ENCODE measurements around the gene DNER.
"Not testable (repeated sequence)": the region's sequence is repeated elsewhere in the genome, so short reads cannot be mapped to it uniquely, and the experiment has no call there.

Gene DNER

DNA sequence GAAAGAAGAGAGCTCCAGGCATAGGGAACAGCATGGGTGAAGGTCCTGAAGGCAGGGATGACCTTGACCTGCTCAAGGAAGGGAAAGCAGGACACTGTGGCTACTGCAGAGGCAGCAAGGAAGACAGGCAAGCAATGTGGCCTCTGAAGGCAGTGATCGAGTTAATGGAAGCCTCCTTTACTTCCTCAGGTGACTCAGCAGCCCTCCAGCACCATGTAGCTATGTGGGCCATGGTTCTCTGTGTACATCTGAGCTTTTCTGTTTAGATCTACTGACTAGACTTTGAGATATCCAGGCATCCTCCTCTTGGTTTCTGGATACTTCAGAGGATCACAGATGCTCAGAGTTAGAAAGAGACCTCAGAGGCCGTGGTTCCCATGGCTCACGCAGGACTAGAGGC is 336.0 kb downstream of the DNER start:
- no peak for DNase-seq (ENCODE audit: low read depth)
- TF ChIP-seq, protein P1, sequence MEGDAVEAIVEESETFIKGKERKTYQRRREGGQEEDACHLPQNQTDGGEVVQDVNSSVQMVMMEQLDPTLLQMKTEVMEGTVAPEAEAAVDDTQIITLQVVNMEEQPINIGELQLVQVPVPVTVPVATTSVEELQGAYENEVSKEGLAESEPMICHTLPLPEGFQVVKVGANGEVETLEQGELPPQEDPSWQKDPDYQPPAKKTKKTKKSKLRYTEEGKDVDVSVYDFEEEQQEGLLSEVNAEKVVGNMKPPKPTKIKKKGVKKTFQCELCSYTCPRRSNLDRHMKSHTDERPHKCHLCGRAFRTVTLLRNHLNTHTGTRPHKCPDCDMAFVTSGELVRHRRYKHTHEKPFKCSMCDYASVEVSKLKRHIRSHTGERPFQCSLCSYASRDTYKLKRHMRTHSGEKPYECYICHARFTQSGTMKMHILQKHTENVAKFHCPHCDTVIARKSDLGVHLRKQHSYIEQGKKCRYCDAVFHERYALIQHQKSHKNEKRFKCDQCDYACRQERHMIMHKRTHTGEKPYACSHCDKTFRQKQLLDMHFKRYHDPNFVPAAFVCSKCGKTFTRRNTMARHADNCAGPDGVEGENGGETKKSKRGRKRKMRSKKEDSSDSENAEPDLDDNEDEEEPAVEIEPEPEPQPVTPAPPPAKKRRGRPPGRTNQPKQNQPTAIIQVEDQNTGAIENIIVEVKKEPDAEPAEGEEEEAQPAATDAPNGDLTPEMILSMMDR (conservative IDR thresholded peaks at IDR 0.05; ENCODE audit: low read depth, low read length): no peak

DNA sequence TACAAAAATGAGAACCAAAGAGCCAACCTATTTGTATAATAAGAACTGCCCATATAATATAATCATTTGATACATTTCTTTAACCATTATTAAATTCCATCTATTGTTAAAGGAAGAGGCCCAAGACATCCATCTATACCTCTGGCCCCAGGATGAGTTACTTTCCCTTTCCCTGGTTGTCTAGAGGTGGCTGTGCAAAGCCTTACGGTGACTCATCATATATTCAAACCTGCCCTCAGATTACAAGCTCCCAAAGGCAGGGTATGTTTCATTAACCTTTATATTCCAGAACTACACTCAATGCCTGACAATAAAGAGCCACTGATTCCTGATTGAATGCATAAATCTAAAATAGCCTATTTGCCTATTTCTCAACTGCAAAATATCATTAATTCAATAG is 337.5 kb downstream of the DNER start:
- peak; percentile 62 for DNase-seq (ENCODE audit: low read depth)
- H3K4me3 ChIP-seq (ENCODE audit: low read depth, low read length): no peak overlapping the region
- TF ChIP-seq, protein P1 (conservative IDR thresholded peaks at IDR 0.05; ENCODE audit: low read depth, low read length): no peak

More for the DNA sequence above, 336.0 kb downstream of the DNER start:
- H3K4me3 ChIP-seq (ENCODE audit: low read depth, low read length): no peak overlapping the region

DNA sequence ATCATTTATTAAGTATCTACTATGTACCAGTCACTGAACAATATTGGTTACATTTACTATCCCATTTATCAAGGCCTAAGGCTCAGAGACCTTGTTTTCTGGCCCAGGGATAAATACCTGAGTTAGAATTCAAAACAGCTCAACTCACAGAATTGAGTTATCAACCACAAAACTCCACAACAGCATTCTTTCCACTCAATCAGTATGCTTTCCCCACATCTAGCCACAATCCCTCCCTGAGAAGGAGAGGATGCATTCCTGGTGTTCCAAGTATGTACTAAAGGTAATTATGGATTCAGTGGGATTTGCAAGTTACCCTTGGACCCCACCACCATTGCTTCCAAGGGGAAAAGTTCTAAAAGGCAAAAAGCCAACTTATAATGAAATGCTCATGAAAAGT is 339.1 kb downstream of the DNER start:
- peak; percentile 43 for DNase-seq (ENCODE audit: low read depth)
- TF ChIP-seq, protein P1 (conservative IDR thresholded peaks at IDR 0.05; ENCODE audit: low read depth, low read length): no peak
- H3K4me3 ChIP-seq (ENCODE audit: low read depth, low read length): no peak overlapping the region

DNA sequence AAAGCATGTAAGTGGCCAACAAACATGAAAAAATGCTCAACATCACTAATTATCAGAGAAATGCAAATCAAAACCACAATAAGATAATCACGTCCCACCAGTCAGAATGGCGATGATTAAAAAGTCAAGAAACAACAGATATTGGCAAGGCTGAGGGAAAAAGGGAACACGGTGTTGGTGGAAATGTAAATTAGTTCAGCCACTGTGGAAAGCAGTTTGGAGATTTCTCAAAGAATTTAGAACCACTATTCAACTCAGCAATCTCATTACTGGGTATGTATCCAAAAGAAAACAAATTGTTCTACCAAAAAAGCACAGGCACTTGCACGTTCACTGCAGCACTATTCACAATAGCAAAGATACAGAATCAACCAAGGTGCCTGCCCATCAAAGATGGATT is 341.0 kb downstream of the DNER start:
- not testable (repeated sequence) for DNase-seq (ENCODE audit: low read depth); H3K4me3 ChIP-seq (ENCODE audit: low read depth, low read length)

DNA sequence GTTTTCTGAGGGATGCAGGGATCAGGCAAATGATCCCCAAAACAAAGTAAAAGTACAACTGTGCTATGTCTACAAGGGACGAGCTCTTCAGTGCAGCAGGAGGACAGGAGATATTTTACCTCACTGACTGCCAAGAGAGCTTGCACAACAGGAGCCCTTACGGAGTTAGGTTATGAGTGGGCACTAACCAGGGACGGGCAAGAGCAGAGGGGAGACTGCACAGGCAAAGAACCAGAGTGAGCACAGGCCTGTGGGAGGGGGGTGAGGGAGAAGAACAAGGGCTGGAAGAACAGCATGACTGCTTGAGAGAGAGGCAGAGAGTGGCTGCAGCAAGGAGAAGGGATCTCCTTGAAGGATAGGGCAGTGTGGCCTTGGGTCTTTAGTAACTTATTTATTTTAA is 342.1 kb downstream of the DNER start:
- DNase-seq (ENCODE audit: low read depth): peak; percentile 12
- TF ChIP-seq, protein P1 (conservative IDR thresholded peaks at IDR 0.05; ENCODE audit: low read depth, low read length): no peak

DNA sequence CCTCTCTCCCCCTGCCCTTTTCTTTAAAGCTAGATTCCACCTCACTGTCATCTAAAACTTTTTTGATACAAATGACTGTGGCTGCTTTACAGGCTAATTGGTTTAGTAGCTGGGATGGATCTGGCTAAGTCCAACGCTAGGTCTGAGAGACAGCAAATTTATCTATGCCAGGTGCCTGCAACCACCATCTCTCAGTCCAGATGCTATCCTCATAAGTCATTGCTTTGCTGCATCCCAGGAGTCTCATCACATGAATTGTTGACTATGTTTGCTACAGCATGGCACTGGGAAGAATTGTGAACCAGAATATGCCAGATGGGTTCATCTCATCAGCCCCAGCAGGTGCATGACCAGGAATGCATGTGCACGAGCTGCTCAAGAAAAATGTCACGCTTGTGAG is 343.3 kb downstream of the DNER start:
- TF ChIP-seq, protein P1 (conservative IDR thresholded peaks at IDR 0.05; ENCODE audit: low read depth, low read length): no peak
- H3K4me3 ChIP-seq (ENCODE audit: low read depth, low read length): no peak overlapping the region
- DNase-seq (ENCODE audit: low read depth): no peak

More for the DNA sequence above, 342.1 kb downstream of the DNER start:
- no peak overlapping the region for H3K4me3 ChIP-seq (ENCODE audit: low read depth, low read length)

DNA sequence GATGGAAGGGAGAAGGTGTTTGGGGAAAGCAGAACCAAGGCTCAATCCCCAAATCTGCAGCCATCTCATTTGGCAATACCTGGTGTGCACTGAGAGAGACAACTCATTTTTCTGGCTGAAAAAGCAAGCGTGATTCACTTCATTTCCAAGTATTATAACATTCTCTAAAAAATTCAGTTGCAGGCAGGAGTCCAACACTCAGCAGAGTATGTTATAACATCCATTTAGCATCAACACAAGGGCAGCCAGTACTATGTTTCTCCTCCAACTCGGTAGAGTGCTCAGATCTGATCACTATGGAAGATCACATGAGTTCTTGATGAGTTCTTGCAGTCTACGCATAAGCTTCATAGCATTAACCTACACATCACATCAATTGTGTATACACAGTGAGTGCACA is 343.8 kb downstream of the DNER start:
- TF ChIP-seq, protein P1 (conservative IDR thresholded peaks at IDR 0.05; ENCODE audit: low read depth, low read length): no peak
- H3K4me3 ChIP-seq (ENCODE audit: low read depth, low read length): no peak overlapping the region
- DNase-seq (ENCODE audit: low read depth): peak; percentile 11

All from choroid plexus epithelial cell (primary cell).